GM12878 (cell line): ENCODE data around the gene MIS12. TPM values are rescaled to one million over a fixed set of nuclear protein-coding genes. Genes with fewer than 3 reads are reported as not detected.

Source experiments
- ATAC-seq: fragments of 200-7000 bp; cut with Tn5 transposase; 3 replicates; pipeline ENCODE4 v1.9.1; 2020; ENCODE audit warnings: mild to moderate bottlenecking, moderate library complexity
- BruUV-seq: library from RNA; stranded (reverse); fragments of 400-500 nt; replicated peaks from 2 replicates; lab custom pipeline; 2021; lab: Mats Ljungman, UMichigan
- CTCF ChIA-PET: fragments of 300-600 bp; sonication (Branson Sonifier 250); formaldehyde crosslinking; extraction: SDS; loops from one replicate; lab custom pipeline; 2021; ENCODE audit warnings: inconsistent platforms; lab: Yijun Ruan, JAX
- POLR2A ChIA-PET: fragments of 350-600 bp; formaldehyde crosslinking; extraction: SDS; loops from one replicate; lab custom pipeline; 2021; ENCODE audit warnings: inconsistent platforms; lab: Charles Lee
- RAD21 ChIA-PET: fragments of 300-600 bp; sonication (Branson Sonifier 250); formaldehyde crosslinking; loops from one replicate; lab custom pipeline; 2023; ENCODE audit warnings: antibody characterized with exemption; ENCODE audit not compliant: unreplicated experiment; lab: Charles Lee
- SMC1A ChIA-PET: fragments of 300-600 bp; sonication (Branson Sonifier 250); formaldehyde crosslinking; loops from one replicate; lab custom pipeline; 2023; ENCODE audit not compliant: unreplicated experiment, uncharacterized antibody; lab: Charles Lee
- DNase-seq: peaks from one replicate; pipeline ENCODE4 v3.0.0-alpha.2; 2011; ENCODE audit warnings: low read depth, low spot score
- FAIRE-seq: peaks from 3 replicates; lab custom pipeline; 2011; peaks lifted over from hg19 to GRCh38; lab: Jason Lieb, UNC
- H2AFZ ChIP-seq: 2 replicates; pipeline ENCODE4 v1.6.0; 2011; ENCODE audit warnings: low read depth, low read length, control low read depth; ENCODE audit not compliant: control insufficient read depth
- H3K27ac ChIP-seq: 2 replicates; pipeline ENCODE4 v1.5.1; 2011; ENCODE audit warnings: control low read depth; ENCODE audit not compliant: control insufficient read depth, insufficient read depth
- H3K27me3 ChIP-seq, 2 experiments: replicated peaks in 1 of 2; 2 replicates each; pipeline versions ENCODE4 v1.6.0 to v1.6.1; 2011; ENCODE audit warnings: low read length in 1 of 2; ENCODE audit not compliant: control insufficient read depth in 2 of 2, insufficient read depth in 2 of 2
- H3K36me3 ChIP-seq, 2 experiments: 2 replicates each; pipeline ENCODE4 v1.5.1; 2011; ENCODE audit warnings: low read length in 1 of 2; ENCODE audit not compliant: control insufficient read depth in 2 of 2, insufficient read depth in 2 of 2
- H3K4me1 ChIP-seq: 2 replicates; pipeline ENCODE4 v1.6.1; 2011; ENCODE audit warnings: mild to moderate bottlenecking, low read length, moderate library complexity, mixed read lengths; ENCODE audit not compliant: control insufficient read depth, insufficient read depth
- H3K4me2 ChIP-seq: 2 replicates; pipeline ENCODE4 v1.6.0; 2011; ENCODE audit warnings: control low read depth; ENCODE audit not compliant: control insufficient read depth, insufficient read depth
- H3K4me3 ChIP-seq: fragments of 200-600 bp; sonication (generic); 2 replicates; pipeline ENCODE4 v1.5.1; 2016
- H3K79me2 ChIP-seq: 2 replicates; pipeline ENCODE4 v1.6.0; 2011; ENCODE audit warnings: low read length; ENCODE audit not compliant: control insufficient read depth, insufficient read depth
- H3K9ac ChIP-seq: 2 replicates; pipeline ENCODE4 v1.8.0; 2011; ENCODE audit warnings: low read length, control low read depth, mixed read lengths; ENCODE audit not compliant: control insufficient read depth, insufficient read depth
- H3K9me3 ChIP-seq: replicated peaks from 3 replicates; pipeline ENCODE4 v1.5.1; 2011; ENCODE audit warnings: mild to moderate bottlenecking, low read length; ENCODE audit not compliant: control insufficient read depth, insufficient read depth
- H4K20me1 ChIP-seq: 2 replicates; pipeline ENCODE4 v1.6.0; 2011; ENCODE audit not compliant: control insufficient read depth, insufficient read depth
- ATF7 ChIP-seq: fragments of 450-650 bp; IDR thresholded peaks from 2 replicates; pipeline ENCODE4 v1.6.1; 2016; ENCODE audit warnings: low read depth, mild to moderate bottlenecking
- CHD2 ChIP-seq: IDR thresholded peaks from 2 replicates; pipeline ENCODE4 v1.6.1; 2011; ENCODE audit warnings: low read depth, low read length, improper control_type of control experiment, borderline replicate concordance
- KAT2A ChIP-seq: conservative IDR thresholded peaks from 2 replicates; pipeline ENCODE4 v1.6.1; 2011; ENCODE audit warnings: low read depth, low read length; ENCODE audit not compliant: control insufficient read depth
- KLF5 ChIP-seq: fragments of 450-650 bp; IDR thresholded peaks from 2 replicates; pipeline ENCODE4 v1.6.1; 2014; ENCODE audit warnings: mild to moderate bottlenecking; ENCODE audit not compliant: partially characterized antibody
- LARP7 ChIP-seq: fragments of 450-650 bp; IDR thresholded peaks from 2 replicates; pipeline ENCODE4 v1.6.1; 2017; ENCODE audit warnings: mild to moderate bottlenecking
- MAX ChIP-seq: IDR thresholded peaks from 2 replicates; pipeline ENCODE4 v1.6.1; 2012; ENCODE audit warnings: low read depth, low read length, improper control_type of control experiment
- PRDM15 ChIP-seq: fragments of 450-650 bp; formaldehyde crosslinking; IDR thresholded peaks from 2 replicates; pipeline ENCODE4 v1.4.0; 2020; ENCODE audit warnings: mild to moderate bottlenecking, moderate library complexity
- TAF1 ChIP-seq: IDR thresholded peaks from 2 replicates; pipeline ENCODE4 v1.6.1; 2011; ENCODE audit warnings: mild to moderate bottlenecking, low read depth, low read length, borderline replicate concordance
- WGBS: methylation state at CpG from one replicate; pipeline ENCODE4 v1.1.6; 2016; ENCODE audit warnings: low lambda C conversion rate; ENCODE audit not compliant: insufficient replicate concordance, insufficient coverage; ENCODE audit errors: missing lambda C conversion rate; 5-methylcytosine and 5-hydroxymethylcytosine counted together
- in situ Hi-C: fragments of 300-500 bp; cut with MboI; formaldehyde crosslinking; loops from 9 replicates; pipeline ENCODE4 v1.14.3; 2018; ENCODE audit warnings: mixed read lengths
- intact Hi-C: fragments of 100-400 bp; cut with micrococcal nuclease; formaldehyde crosslinking; loops from one replicate; pipeline ENCODE4 v1.14.2; 2022; ENCODE audit not compliant: unreplicated experiment
- polyA plus RNA-seq, 11 experiments: library from polyadenylated mRNA; depleted of rRNA in 4 of 11; unstranded in 6 of 11; stranded (reverse) in 5 of 11; fragments of >200 nt; fragmentation: Nextera tagmentation in 4 of 11; fragmentation: Illumina TruSeq in 1 of 11; extraction: Ambion mirVana in 4 of 11; extraction: Trizol in 1 of 11; gene quantifications; 1 replicate in 1 of 11; 2 replicates in 10 of 11; pipeline versions ENCODE4 v1.2.1 to v1.2.3, GENCODE V29; 2011 to 2016; ENCODE audit warnings: inconsistent platforms in 2 of 11, missing spikeins in 2 of 11, low read depth in 1 of 11
- total RNA-seq, 4 experiments: library from RNA; depleted of rRNA in 3 of 4; stranded (reverse); fragments of >200 nt in 3 of 4; fragmentation: Illumina TruSeq in 1 of 4; extraction: Trizol in 1 of 4; gene quantifications; 2 replicates each; pipeline versions ENCODE4 v1.2.1 to v1.2.3, GENCODE V29; 2013 to 2021
- TF ChIP-seq, protein P1 (sequence below): fragments of 450-650 bp; formaldehyde crosslinking; IDR thresholded peaks from 2 replicates; pipeline ENCODE4 v1.4.0; 2022; ENCODE audit warnings: mild to moderate bottlenecking, moderate library complexity

The MIS12 gene
- total and polyA plus RNA-seq, 10 of the 15 experiments (the other 5 are each of a cell fraction or from before 2014, with no cell fraction given) = 19.8 to 34.2 (median 25.0) TPM

- Histone ChIP-seq H3K4me2 (no peak overlapping the region), H3K27me3 (no peaks in the 10 kb centered on the region), H3K4me3 (no peak overlapping the region), H4K20me1 (no peaks in the 10 kb centered on the region), H3K36me3 (no peaks in the 10 kb centered on the region; a peak in 2 of 4 replicates), H3K79me2 (no peaks in the 10 kb centered on the region), H3K9ac (no peak overlapping the region), H3K9me3 (no peaks in the 10 kb centered on the region), H3K4me1 (no peaks in the 10 kb centered on the region), H3K27ac (no peak overlapping the region), H2AFZ (no peak overlapping the region)
- intact Hi-C loops (no loop called here), in situ Hi-C loops (no loop called here)
- WGBS = 96% methylated on average over 10 of the region's 10 CpGs
- BruUV-seq = no TSS peak
- ChIA-PET RAD21 (no interaction called here), SMC1A (no interaction called here), CTCF (no interaction called here), POLR2A (no interaction called here)
- no peak for ATAC-seq
- DNase-seq = no peak
- no peak for FAIRE-seq
- no peak for TF ChIP-seq CHD2
- TF ChIP-seq KAT2A = no peak
- no peak for TF ChIP-seq TAF1
These were observed 28.6 kb downstream of the MIS12 start for GRCh38 chr17:5514976-5515375.

- CTCF ChIA-PET = interaction anchor here (1.5 kb wide), 1 partner anchor 12 kb away, joined by 3 read pairs; no protein-coding TSS in a partner anchor
- H3K9ac ChIP-seq = no peak overlapping the region
- no peak for DNase-seq
- no peaks in the 10 kb centered on the region for H3K79me2 ChIP-seq
- ATAC-seq = no peak
- 87% methylated on average over 5 of the region's 5 CpGs for WGBS
- no peak overlapping the region for H3K4me3 ChIP-seq
- RAD21 ChIA-PET = no interaction called here
- H3K4me2 ChIP-seq = no peak overlapping the region
- no peaks in the 10 kb centered on the region for H3K9me3 ChIP-seq
- H3K4me1 ChIP-seq = no peaks in the 10 kb centered on the region
- intact Hi-C loops = no loop called here
- no TSS peak for BruUV-seq
- in situ Hi-C loops = no loop called here
- FAIRE-seq = no peak
- POLR2A ChIA-PET = no interaction called here
- H3K27ac ChIP-seq = no peak overlapping the region
- SMC1A ChIA-PET = interaction anchor here (1.0 kb wide), 1 partner anchor 8 kb away, joined by 5 read pairs; no protein-coding TSS in a partner anchor
- H3K27me3 ChIP-seq = no peaks in the 10 kb centered on the region
- no peaks in the 10 kb centered on the region for H4K20me1 ChIP-seq
- H2AFZ ChIP-seq = no peak overlapping the region
- no peaks in the 10 kb centered on the region; a peak in 2 of 4 replicates for H3K36me3 ChIP-seq
- no peak for TF ChIP-seq MAX
- TF ChIP-seq, protein P1, sequence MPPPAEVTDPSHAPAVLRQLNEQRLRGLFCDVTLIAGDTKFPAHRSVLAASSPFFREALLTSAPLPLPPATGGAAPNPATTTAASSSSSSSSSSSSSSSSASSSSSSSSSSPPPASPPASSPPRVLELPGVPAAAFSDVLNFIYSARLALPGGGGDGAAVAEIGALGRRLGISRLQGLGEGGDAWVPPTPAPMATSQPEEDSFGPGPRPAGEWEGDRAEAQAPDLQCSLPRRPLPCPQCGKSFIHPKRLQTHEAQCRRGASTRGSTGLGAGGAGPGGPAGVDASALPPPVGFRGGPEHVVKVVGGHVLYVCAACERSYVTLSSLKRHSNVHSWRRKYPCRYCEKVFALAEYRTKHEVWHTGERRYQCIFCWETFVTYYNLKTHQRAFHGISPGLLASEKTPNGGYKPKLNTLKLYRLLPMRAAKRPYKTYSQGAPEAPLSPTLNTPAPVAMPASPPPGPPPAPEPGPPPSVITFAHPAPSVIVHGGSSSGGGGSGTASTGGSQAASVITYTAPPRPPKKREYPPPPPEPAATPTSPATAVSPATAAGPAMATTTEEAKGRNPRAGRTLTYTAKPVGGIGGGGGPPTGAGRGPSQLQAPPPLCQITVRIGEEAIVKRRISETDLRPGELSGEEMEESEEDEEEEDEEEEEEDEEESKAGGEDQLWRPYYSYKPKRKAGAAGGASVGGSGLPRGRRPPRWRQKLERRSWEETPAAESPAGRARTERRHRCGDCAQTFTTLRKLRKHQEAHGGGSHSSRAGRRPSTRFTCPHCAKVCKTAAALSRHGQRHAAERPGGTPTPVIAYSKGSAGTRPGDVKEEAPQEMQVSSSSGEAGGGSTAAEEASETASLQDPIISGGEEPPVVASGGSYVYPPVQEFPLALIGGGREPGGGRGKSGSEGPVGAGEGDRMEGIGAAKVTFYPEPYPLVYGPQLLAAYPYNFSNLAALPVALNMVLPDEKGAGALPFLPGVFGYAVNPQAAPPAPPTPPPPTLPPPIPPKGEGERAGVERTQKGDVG (CRISPR knock-in tag) = no peak
- TF ChIP-seq KLF5 = no peak
- no peak for TF ChIP-seq PRDM15 (CRISPR knock-in tag)
- no peak for TF ChIP-seq ATF7
- no peak for TF ChIP-seq LARP7
These were observed 29.9 kb downstream of the MIS12 start for GRCh38 chr17:5516060-5516792.
